Stimulated activated CD4-positive, alpha-beta T cell treated with anti-CD3 and anti-CD28 coated beads, Interleukin-15, amount 100 ng/mL, for 1 hour (primary cell): ENCODE results near the gene CYP26B1.

Source experiments
- DNase-seq, 2 donors: peaks; one replicate each; pipeline ENCODE4 v3.0.0-alpha.2; 2020; ENCODE audit warnings: low read depth in 1 of 2, low spot score in 1 of 2

Gene CYP26B1

DNA sequence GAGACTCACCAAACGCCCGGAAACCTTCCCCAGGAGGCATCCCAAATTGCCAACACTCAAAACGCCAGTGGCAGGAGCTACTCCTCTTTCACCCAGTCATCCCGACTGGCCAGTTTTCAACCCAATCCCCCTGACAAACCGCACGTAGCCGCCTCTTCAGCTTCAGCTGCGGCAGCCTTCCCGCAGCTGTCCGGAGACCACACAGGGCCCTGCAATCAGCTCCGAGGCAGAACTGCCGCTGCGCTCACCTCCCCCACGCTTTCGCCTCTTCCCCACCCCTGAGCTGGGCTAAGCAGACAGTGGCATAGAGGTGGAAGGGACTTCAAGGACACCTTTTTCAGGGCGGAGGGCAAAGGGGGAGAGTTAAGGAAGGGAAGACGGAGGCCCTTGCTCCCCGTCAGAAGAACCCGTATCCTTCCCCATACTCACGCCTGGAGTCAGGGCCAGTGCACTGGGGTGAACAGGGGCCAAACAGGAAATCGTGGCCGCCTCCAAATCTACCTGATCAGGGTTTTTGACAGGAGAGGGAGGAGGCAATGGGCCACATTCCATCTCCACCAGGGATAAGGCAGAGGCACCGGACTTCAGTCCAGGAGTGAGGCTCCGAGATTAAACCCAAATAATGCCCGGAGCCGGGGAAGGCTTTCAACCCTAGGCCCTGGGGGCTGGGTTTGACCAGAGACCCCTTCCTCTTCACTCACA lies 16.9 kb downstream of the CYP26B1 start:
- DNase-seq: no peak

DNA sequence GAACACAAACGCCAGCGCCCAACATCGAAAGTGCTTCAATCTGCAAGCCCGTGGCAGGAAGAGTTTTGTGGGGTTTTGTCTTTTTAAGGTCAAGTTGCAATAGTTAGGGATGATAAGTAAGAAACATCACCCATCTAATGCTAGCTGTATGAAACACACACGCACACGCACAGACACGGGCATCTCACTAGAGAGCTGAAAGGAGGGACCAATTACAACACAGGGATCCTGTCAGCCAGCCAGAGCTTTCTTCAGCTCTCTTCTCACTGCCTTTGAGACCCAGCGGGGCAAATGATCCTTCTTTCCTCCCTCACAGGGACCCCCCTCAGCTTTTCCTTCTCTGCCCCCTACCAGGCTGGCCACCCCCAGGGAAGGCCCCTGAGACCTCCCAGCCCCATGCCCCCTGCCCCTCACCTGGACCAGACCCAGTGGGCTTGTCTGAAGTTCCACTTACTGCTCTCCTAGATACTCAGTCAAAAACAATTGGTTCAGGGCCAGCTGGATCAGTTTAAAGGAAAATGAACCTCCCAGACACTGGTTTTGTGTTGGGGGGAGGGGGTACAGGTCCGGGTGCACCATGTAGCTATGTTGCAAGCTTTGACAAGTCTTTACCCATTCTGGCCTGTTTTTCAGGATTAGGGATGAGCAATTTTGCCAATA lies 17.9 kb downstream of the CYP26B1 start:
- DNase-seq: no peak

DNA sequence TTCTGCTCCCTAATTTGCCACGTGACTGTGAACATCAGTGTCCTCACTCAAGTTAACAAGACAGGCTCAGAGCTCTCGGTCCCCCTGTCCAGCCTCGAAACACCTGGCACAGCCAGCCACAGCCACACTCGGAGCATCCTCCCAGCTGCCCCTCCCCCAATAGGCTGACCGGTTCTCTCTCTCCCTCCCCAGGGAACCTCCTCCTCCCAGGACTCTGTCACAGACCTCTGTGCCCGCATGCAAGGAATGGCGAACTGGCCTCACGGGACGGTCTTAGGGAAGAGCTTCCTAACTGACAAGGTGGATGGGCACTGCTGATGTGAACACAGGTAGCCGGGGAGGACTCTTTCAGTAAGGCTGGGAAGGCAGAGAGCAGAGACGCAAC lies 18.8 kb downstream of the CYP26B1 start:
- DNase-seq: no peak

DNA sequence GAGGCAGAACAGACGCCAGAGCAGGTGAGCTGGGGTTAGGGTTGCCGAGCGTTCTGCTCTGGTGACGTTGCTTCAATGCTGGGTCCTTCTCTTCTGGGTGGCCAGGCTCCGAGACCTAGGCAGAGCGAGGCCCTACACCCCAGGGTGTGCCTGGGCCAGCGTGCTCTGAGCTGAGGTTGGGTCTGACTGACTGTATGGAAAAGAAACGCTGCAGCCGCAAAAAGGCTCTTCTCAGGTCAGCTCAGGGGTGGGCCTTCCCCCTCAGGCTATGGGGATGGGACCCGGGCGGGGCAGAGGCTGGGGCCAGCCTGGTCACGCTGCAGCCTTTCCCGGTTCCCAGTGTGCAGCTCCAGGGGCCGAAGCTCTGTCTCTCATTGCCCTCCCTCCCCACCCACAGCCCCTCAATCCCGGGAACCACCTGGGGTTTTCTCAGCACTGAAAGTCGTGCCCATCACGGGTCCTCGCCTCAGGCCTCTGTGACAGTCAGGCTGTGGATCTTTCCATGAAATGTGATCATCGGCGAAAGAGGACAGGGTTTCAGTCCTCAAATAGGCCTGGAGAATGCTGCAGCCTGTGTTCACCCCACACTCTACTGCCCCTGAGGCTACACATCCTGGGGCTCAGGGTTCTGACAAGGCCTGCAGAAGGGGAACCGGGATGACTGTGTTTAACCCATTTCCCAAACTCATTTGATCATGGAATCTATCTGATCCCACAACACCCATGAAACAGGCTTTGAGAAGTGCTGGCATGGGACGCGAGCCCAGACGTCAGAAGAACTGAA lies 19.4 kb downstream of the CYP26B1 start:
- DNase-seq: no peak

DNA sequence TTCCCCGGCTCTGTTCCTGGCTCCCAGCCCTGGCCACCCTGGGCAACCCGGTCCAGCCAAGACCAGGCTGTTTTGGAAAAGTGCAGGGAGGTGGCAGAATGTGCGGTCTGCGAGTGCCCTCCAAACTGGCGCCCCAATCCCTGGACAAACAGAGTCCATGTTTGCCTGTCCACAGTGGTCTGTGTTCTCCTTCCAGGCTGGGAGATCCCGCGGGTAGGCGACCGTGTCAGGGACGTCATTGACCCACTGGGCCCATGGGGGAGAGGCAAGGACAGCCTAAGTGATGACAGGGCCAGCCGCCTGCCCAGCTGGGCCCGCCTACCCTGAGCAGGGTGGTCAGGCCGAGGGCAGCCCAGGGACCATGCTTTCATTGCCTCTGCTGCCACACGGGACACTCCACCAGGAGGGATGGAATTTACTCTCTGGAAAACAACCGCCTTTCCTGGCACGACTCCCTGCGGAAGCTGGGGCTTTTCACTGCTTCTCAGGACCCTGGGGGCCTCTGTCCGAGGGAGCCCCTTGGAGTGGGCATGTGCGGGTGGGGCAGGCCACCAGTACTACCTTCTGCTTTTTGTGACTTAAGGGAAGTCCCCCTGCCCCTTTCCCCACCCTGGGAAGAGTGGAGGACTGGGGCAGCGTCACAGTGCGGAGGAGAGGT lies 20.1 kb downstream of the CYP26B1 start:
- DNase-seq: no peak

DNA sequence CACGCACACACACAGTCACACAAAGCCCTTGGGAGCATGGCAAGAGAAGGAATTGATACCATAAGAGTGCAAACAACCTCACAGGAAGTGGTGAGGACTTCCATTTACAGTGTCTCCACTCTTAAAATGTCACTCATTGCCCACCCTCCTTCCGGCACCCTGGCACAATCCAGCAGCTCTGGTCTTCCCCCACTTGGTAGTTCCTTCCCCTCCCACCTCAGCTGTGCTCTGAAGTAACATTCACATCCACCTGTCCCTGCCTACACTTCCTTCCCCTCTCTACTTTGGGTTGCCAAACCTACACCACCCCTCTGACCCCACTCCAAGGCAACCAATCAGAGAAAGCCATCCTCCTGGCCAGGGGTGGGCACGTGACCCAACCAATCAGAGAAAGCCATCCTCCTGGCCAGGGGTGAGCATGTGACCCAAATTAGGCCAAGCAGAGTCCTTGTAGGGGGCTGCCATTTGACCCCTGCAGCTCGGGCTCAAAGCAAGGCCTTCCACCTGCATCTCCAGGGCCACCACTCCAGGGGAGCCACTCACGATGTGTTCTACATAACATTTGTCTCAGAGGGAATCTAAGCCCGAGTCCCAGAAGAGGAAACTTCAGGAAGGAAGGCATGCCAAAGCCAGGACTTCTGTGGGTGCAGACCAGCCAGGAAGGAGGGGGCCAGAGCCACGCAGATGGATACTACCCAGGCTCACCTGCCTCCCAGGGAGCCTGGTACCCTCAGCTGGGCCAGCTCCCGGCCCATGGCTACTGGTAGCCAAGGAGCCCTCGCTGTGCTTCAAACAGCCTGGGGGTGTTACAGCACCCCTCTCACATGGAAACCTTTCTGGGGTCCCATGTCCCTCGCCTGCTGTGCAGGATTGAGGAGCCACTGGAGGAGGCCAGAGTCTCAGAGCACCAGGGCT lies 21.2 kb downstream of the CYP26B1 start:
- DNase-seq: no peak

DNA sequence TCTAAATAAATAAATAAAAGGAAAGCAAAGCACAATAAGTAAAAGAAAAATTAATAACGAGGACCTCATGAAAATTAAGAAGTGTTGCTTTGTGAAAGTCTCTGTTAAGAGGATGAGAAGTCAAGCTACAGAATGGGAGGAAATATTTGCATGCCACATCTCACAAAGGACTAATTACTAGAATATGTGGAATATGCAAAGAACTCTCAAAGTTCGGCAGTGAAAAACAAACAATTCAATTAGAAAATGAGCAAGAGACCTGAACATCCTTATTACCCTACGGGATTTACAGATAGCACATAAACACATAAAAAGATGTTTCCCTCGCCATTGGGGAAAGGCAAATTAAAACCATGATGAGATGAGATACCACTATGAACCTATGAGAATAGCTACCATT lies 23.3 kb downstream of the CYP26B1 start:
- no peak for DNase-seq

DNA sequence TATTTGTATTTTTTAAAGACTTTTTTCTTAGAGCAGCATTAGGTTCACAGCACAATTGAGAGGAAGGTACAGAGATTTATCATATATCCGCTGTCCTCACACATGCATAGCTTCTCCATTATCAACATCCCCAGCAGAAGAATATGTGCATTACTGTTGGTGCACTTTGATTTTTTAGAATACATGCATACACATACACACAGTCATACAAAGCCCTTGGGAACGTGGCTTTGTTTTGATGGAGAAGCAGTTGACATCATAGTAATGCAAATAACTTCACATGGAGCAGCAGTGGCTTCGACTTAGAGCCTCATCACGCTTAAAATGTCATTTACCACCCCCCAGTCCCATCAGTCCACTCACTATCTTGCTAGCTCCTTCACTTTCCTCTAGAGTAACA lies 26.5 kb downstream of the CYP26B1 start:
- DNase-seq: no peak

DNA sequence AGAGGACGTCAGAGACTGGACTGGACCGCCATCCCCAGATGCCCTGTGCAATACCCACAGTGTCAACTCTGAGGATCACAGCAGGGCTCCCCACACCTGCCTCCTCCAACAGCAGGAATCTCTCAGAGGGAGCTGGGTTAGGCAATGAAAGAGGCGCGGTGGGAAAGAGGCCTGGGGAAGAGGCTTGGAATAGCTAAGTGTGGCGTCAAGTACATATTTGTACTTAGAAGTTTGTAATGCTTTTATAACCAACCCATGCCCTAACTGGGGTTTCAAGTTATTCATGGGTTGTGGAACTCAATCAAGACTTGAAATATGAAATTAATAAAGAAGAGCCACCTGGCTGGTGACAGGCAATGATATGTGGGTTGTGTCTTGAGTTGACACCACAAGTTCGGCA lies 28.7 kb downstream of the CYP26B1 start:
- no peak for DNase-seq

DNA sequence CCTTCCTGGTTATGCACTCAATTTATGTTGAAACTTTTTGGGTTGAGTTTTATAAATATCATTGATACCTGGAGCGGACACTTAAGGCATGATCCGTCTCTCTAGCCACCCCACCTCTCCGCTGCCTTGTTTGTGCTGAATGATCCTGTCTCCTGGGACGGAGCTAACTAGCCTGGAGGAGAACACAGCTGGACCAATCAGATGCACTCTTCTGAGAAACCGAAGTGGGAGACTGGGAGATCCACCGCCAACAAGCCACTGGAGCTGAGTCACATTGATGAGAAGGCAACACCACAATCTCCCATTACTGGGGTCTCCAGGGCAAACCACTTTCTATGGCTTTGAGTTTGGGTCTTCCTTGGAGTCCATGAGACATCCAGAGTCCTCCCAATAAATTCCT lies 29.3 kb downstream of the CYP26B1 start:
- no peak for DNase-seq

DNA sequence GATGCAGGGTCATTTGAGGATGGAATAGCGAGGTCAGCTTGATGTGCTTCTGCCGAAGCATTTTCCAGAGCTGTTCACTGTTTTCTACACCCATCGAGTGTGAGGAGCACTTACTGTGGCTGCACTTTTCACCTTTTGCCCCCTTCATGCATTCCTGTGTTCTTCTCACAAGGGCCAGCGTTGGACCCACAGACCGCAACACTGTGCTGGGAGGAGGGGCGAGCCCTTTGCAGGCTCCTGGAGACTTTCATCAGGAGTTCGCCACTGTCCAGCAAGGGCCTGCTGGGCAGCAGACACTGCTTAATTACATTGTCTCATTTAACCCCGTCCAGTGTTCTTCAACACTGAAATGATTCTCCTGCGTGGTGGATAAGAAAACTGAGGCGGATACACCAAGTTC lies 29.9 kb downstream of the CYP26B1 start:
- DNase-seq: no peak

DNA sequence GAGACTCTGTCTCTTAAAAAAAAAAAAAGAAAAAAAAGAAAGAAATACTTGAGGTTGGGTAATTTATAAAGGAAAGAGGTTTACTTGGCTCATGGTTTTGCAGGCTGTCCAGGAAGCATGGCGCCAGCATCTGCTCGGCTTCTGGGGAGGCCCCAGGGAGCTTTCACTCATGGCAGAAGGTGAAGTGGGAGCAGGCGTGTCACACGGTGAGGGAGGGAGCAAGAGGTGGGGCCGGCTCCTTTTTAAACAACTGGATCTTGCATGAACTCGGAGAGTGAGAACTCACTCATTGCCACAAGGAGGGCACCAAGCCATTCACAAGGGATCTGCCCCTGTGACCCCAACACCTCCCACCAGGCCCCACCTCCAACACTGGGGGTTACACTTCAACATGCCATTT lies 30.6 kb downstream of the CYP26B1 start:
- DNase-seq: no peak

DNA sequence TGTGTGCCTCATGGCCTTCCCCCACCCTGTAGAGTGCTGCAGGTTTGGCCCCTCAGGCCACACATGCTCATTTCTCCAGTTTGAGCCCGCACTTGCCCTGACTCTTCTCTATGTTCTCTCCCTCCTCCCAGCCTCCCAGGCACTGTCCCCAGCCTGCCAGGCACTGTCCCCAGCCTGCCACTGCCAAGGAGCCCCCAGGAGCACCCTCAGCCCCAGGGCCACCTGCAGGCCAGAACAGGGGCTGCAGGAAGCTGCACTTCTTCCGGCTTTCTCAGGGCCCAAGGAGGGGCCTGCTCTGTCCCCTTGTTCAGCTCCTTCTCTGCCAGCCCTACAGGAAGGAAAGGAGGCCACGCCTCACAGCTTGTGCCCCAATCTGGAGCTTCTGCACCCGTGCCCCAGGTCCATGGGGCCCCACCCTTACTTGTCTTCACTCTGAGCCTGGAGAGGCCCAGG lies 31.6 kb downstream of the CYP26B1 start:
- DNase-seq: no peak

DNA sequence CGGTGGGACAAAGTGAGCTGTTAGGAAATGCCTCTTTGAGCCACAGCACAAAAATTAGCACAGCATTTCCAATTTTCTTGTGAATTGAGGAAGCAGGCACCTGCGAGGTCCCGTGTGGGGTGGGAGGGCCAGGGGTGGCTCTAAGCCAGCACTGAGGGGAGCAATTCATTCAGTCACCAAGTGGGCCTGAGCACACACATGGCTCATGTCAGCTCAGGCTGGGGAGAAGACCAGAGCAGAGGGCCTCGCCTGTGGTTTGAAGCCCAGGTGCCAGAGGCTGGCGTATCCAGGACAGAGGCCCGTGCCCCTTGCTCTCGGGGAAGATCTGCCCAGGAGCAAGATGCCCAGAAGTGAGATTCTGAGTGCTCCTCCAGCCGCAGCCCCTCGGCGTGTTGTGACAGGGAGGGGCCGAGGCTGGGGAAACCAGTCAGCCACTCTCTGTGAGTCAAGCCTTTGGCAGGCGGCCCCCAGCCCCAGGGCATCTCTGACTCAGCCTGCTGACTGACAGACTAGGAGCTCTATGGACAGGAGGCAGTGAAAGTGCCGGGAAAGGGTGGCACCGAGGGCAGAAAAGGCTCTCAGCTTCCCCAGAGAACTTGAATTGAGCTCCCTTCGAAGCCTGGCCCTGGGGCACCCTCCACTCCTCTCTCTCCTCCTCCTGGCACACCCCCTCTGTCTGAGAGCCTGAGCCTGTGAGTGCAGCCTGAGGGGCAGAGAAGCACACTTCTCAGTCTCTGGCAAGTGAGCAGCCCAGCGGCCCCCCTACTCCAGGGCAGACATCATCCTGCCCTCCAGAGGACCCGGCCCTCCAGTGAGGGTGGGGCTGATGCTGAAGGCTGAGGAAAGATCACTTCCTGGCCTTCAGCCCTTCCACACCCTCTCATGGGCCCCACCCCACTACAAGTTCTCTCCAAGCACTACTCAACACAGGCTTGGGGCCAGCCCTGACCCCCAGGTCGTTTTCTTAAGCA lies 32.3 kb downstream of the CYP26B1 start:
- DNase-seq: no peak

DNA sequence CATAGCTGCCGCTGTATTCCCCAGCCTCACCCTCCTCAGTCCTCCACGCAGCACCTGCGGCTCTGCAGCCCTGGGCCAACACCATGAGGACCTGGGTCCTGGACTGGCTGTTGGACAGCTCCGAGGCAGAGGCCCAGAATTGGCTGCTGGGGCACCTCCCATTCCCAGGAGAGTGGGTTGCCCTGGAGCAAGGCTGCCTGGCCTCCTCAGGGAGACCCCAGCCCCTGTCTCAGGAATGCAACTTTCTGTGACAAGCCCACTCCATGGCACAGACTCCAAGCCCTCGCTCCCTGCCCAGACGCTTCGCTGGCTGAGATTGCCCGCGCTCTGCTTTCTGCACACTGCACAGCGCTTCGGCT lies 33.0 kb downstream of the CYP26B1 start:
- DNase-seq: no peak

DNA sequence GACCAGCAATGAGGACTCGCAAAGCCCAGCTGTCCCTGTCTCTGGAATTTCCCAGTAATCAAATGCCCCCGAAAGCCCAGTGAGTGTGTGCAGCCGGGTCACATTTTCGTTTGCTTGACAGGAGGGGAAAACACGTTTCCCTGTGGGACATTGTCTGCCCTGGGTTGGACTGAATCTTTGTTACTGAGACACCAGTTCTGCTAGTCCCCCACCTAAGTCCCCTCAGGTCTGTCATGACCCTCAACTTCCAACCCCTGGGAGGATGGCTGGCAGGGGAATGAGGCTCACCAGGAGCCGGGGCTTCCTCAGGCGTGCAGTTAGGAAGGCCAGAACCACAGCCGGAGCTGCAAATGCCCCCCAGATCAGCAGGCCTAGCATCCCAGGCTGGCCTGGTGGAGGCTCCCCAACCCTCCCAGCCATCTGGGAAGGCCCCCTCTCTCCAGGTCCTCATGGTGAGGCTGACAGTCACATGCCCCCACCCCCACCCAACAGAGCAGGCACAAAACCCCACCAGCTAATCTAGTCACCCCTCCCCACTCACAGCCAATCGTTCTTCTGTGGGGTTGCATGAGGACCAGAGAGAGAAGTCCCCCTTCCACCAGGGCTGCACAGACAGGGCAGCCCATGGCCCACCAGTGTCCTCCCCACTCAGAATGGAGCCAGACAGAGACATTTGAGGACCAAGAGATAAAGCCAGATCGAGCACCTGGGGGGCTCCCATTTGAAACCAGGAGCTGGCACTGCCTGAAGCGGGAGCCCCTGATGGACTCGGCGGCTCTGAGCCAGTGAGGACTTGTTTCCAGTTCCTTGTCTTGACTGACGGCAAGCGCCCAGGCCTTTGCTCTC lies 33.6 kb downstream of the CYP26B1 start:
- no peak for DNase-seq

DNA sequence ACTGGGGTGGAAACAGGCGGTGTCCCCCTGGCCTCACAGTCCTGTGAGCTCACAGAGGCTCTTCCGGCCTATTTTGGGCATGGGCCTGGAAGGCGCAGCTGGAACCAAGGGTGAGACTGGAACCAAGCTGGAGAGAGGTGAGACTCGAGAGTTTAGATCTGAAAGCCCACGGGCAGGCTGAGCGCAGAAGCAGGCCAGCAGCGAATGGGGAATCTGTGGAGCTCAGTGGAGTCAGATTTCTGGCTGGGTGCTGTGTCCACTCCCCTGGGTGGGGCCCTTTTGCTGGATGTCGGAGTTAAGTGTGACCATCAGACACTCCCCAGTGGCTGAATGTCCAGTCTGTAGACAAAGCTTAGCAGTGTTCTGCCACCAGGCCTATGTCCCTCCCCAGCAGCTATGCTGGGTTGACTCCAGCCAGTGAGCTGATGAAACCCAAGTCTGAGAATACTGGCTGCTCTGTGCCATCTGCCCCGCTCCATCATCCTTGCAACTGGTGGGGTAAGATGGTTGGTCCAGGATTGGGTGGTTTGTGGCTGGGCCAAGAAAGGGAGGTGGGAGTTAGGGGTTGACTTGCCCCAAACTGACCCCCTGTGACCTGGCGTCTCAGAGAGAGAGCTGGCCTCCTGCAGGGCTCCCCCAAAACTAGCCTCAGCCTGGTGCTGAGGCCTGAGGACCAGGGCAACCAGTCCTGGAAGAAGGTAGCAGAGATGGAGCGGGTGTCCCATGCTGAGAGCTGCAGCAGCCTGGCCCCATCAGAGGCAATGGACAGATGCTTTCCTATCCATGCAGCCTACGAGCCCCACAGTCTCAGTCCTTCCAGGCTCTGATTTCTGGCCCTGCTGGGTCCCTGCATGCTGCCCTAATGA lies 34.4 kb downstream of the CYP26B1 start:
- DNase-seq: no peak

DNA sequence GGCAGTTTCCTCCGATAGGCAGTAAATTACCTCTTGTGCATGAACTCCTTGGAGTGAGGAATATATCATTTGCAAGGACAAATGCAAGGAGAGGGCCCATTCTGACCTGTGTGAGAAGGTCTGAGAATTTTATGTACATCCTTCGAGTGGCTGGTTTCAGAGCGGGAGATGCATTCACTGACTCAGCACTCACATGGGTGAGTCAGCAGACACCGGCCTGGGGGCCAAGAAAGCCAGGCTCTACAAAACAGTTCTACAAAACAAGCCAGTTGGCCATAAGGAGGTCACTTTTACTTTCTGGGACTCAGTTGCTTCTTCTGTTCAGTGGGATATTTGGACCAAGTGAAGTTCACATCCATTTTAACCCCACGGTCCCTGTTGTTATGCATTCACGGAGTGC lies 35.3 kb downstream of the CYP26B1 start:
- no peak for DNase-seq
